ENCODE measurements around the gene GRIN2A. TPM values are rescaled to one million over a fixed set of nuclear protein-coding genes. Genes with fewer than 3 reads are reported as not detected.

GRIN2A gene
- total RNA-seq, 4 donors from 2014 or later: 0.32 to 3.6 (median 2.0) TPM

DNA sequence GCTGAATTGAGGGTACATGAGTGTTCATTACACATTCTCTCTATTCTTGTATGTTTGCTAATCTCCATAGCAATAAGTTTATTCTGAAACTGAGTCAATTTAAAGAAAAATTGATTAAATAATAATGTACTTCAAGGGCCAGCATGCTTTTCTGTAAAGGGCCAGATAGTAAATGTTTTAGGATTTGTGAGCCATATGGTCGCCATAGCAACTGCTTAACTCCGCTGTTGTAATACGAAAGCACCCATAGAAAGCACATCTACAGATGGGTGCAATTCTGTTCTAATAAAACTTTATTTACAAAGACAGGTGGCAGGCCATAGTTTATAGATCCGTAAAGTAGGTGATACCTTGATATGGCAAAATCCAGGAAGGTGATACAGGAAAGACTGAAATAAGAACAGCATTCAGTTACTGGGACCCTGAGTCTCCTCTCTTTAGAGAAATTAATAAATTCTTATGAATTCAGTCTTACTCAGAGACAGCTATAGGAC is 36.6 kb downstream of the GRIN2A start:
- no peaks in the 10 kb centered on the region for H3K9me3 ChIP-seq
- no peak overlapping the region for H3K4me3 ChIP-seq
- H3K27ac ChIP-seq (replicated peaks in 1 of 4): no peak overlapping the region
- intact Hi-C loops (cut with DNase I): no loop called here
- TF ChIP-seq POLR2A (IDR thresholded peaks at IDR 0.05; ENCODE audit: low read depth): no peak
- no peak for TF ChIP-seq POLR2AphosphoS5 (IDR thresholded peaks at IDR 0.05)
- TF ChIP-seq EP300 (IDR thresholded peaks at IDR 0.05): no peak
- TF ChIP-seq CTCF (IDR thresholded peaks at IDR 0.05): no peak
- no peaks in the 10 kb centered on the region for H3K27me3 ChIP-seq
- peaks cover 0 to 13% (median 2%) of the 10 kb centered on the region in 4 donors for H3K4me1 ChIP-seq
- 66% methylated on average over 4 of the region's 4 CpGs for WGBS
- no peaks in the 10 kb centered on the region for H3K36me3 ChIP-seq
- no peak for DNase-seq (ENCODE audit: extremely low spot score)

GRCh38 chr16:10141671-10142070 is 40.6 kb downstream of the GRIN2A start:
- DNase-seq (ENCODE audit: extremely low spot score): no peak
- H3K4me3 ChIP-seq: no peak overlapping the region
- TF ChIP-seq POLR2AphosphoS5 (IDR thresholded peaks at IDR 0.05): no peak
- no peak for TF ChIP-seq CTCF (IDR thresholded peaks at IDR 0.05)
- TF ChIP-seq POLR2A (IDR thresholded peaks at IDR 0.05; ENCODE audit: low read depth): no peak
- no peak for TF ChIP-seq EP300 (IDR thresholded peaks at IDR 0.05)
- peaks cover 0 to 7% (median 4%) of the 10 kb centered on the region in 4 donors for H3K4me1 ChIP-seq
- intact Hi-C loops (cut with DNase I): no loop called here
- no peak overlapping the region for H3K27ac ChIP-seq (replicated peaks in 1 of 4)
- H3K36me3 ChIP-seq: no peaks in the 10 kb centered on the region
- no peaks in the 10 kb centered on the region for H3K27me3 ChIP-seq
- no peaks in the 10 kb centered on the region for H3K9me3 ChIP-seq

GRCh38 chr16:10138881-10139280 is 43.3 kb downstream of the GRIN2A start:
- intact Hi-C loops (cut with DNase I): no loop called here
- WGBS: 62% methylated on average over 5 of the region's 5 CpGs
- no peak for TF ChIP-seq CTCF (IDR thresholded peaks at IDR 0.05)
- TF ChIP-seq POLR2A (IDR thresholded peaks at IDR 0.05; ENCODE audit: low read depth): no peak
- TF ChIP-seq EP300 (IDR thresholded peaks at IDR 0.05): no peak
- no peak for TF ChIP-seq POLR2AphosphoS5 (IDR thresholded peaks at IDR 0.05)
- H3K9me3 ChIP-seq: no peaks in the 10 kb centered on the region
- no peaks in the 10 kb centered on the region for H3K27me3 ChIP-seq
- no peaks in the 10 kb centered on the region for H3K36me3 ChIP-seq
- H3K4me1 ChIP-seq: peaks cover 0 to 7% (median 4%) of the 10 kb centered on the region in 4 donors
- H3K4me3 ChIP-seq: no peak overlapping the region
- DNase-seq (ENCODE audit: extremely low spot score): no peak
- H3K27ac ChIP-seq (replicated peaks in 1 of 4): peak overlapping the region in 1 of 4 donors; percentile 42

- H3K4me3 ChIP-seq: no peak overlapping the region
- intact Hi-C loops (cut with DNase I): no loop called here
- no peak overlapping the region for H3K27ac ChIP-seq (replicated peaks in 1 of 4)
- H3K4me1 ChIP-seq: peaks cover 0 to 7% (median 4%) of the 10 kb centered on the region in 4 donors
- TF ChIP-seq CTCF (IDR thresholded peaks at IDR 0.05): no peak
- no peak for TF ChIP-seq POLR2AphosphoS5 (IDR thresholded peaks at IDR 0.05)
- TF ChIP-seq POLR2A (IDR thresholded peaks at IDR 0.05; ENCODE audit: low read depth): no peak
- no peak for TF ChIP-seq EP300 (IDR thresholded peaks at IDR 0.05)
- no peak for DNase-seq (ENCODE audit: extremely low spot score)
- H3K27me3 ChIP-seq: no peaks in the 10 kb centered on the region
- 95% methylated on average over 5 of the region's 5 CpGs for WGBS
- H3K36me3 ChIP-seq: no peaks in the 10 kb centered on the region
- peaks cover 0 to 3% (median 0%) of the 10 kb centered on the region in 4 donors for H3K9me3 ChIP-seq
These were observed 44.9 kb downstream of the GRIN2A start for GRCh38 chr16:10137341-10137740.

- Histone ChIP-seq H3K27ac (replicated peaks in 1 of 4) (no peak overlapping the region), H3K4me1 (peaks cover 0 to 7% (median 4%) of the 10 kb centered on the region in 4 donors), H3K36me3 (no peaks in the 10 kb centered on the region), H3K27me3 (no peaks in the 10 kb centered on the region), H3K4me3 (no peak overlapping the region), H3K9me3 (peaks cover 0 to 3% (median 0%) of the 10 kb centered on the region in 4 donors)
- TF ChIP-seq POLR2A (IDR thresholded peaks at IDR 0.05; ENCODE audit: low read depth) (no peak), POLR2AphosphoS5 (IDR thresholded peaks at IDR 0.05) (no peak), EP300 (IDR thresholded peaks at IDR 0.05) (no peak)
- intact Hi-C loops (cut with DNase I): no loop called here
- DNase-seq (ENCODE audit: extremely low spot score): no peak
- 42% methylated on average over 3 of the region's 3 CpGs for whole genome bisulfite sequencing
These were observed 45.3 kb downstream of the GRIN2A start for GRCh38 chr16:10136916-10137315.
